ENCODE data around the gene LMNA.

DNA sequence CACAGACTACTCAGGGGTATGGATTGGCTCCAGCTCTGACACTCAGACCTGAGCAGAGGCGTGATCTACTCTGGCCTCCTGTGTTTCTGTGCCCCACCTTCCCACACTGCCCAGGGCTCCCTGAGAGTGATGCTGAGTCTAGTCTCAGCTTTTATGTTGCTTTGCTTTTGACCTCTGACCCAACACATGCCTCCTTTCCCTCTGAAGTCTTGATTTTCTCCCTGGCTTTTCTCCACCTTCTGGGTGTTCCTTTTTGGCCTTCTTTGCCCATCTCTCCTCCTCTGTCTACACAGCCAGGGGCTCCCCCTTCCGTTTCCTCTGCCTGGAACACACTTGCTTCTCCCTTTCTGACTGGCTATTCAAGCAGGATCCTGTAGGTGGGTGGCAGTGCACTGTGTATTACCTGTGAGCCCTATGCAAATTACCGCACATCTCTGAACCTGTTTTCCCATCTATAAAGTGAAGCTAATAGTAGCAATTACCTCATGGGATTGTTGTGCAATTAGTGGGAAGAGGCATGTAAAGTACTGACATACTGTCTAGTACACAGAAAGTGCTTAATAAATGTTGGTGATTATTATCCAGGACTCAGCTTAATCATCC is 18.5 kb upstream of the LMNA start:
- no peak for TF ChIP-seq POLR2A (IDR thresholded peaks at IDR 0.05)
- TF ChIP-seq, protein P1, sequence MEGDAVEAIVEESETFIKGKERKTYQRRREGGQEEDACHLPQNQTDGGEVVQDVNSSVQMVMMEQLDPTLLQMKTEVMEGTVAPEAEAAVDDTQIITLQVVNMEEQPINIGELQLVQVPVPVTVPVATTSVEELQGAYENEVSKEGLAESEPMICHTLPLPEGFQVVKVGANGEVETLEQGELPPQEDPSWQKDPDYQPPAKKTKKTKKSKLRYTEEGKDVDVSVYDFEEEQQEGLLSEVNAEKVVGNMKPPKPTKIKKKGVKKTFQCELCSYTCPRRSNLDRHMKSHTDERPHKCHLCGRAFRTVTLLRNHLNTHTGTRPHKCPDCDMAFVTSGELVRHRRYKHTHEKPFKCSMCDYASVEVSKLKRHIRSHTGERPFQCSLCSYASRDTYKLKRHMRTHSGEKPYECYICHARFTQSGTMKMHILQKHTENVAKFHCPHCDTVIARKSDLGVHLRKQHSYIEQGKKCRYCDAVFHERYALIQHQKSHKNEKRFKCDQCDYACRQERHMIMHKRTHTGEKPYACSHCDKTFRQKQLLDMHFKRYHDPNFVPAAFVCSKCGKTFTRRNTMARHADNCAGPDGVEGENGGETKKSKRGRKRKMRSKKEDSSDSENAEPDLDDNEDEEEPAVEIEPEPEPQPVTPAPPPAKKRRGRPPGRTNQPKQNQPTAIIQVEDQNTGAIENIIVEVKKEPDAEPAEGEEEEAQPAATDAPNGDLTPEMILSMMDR (IDR thresholded peaks at IDR 0.05) = no peak
